GM12878 (cell line): ENCODE data around the gene CHST15.

Source experiments
- POLR2A ChIP-seq: IDR thresholded peaks from 2 replicates; pipeline ENCODE4 v1.6.1; 2011; ENCODE audit warnings: low read depth, mild to moderate bottlenecking, low read length
- POLR2AphosphoS5 ChIP-seq: IDR thresholded peaks from 2 replicates; pipeline ENCODE4 v1.6.1; 2011; ENCODE audit warnings: mild to moderate bottlenecking, low read length, inconsistent platforms
- ZSCAN29 ChIP-seq: fragments of 450-650 bp; IDR thresholded peaks from 2 replicates; pipeline ENCODE4 v1.6.1; 2017; ENCODE audit warnings: mild to moderate bottlenecking, moderate library complexity
- TF ChIP-seq, protein P1 (sequence below), 3 experiments: IDR thresholded peaks in 2 of 3; conservative IDR thresholded peaks in 1 of 3; 2 replicates each; pipeline ENCODE4 v1.5.1; 2011; ENCODE audit warnings: low read depth in 3 of 3, low read length in 3 of 3, mild to moderate bottlenecking in 3 of 3, control low read depth in 2 of 3, moderate library complexity in 2 of 3, inconsistent platforms in 1 of 3, mixed read lengths in 1 of 3; ENCODE audit not compliant: control insufficient read depth in 2 of 3, insufficient read depth in 1 of 3; ENCODE audit errors: extremely low read depth in 1 of 3

DNA sequence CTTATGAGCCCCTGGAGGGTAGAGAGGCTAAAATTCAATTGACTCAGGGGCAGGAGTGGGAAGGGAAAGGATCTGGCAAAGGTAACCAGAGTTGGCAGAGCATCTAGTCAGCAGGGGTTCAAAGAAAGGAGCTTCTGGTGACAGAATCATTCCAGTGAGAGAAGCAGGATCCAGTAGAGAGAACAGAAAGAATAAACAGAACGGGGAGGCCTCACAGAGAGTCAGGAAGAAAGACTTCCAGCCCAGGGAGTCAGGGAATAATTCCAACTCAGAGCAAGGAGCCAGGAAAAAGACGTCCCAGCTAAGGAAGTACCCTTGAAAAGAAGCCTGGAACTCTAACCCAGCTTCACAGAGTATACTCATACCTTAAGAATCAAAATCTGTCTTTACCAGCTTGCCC lies 135.2 kb downstream of the CHST15 start:
- TF ChIP-seq ZSCAN29 = no peak
- TF ChIP-seq POLR2A = no peak
- TF ChIP-seq, protein P1, sequence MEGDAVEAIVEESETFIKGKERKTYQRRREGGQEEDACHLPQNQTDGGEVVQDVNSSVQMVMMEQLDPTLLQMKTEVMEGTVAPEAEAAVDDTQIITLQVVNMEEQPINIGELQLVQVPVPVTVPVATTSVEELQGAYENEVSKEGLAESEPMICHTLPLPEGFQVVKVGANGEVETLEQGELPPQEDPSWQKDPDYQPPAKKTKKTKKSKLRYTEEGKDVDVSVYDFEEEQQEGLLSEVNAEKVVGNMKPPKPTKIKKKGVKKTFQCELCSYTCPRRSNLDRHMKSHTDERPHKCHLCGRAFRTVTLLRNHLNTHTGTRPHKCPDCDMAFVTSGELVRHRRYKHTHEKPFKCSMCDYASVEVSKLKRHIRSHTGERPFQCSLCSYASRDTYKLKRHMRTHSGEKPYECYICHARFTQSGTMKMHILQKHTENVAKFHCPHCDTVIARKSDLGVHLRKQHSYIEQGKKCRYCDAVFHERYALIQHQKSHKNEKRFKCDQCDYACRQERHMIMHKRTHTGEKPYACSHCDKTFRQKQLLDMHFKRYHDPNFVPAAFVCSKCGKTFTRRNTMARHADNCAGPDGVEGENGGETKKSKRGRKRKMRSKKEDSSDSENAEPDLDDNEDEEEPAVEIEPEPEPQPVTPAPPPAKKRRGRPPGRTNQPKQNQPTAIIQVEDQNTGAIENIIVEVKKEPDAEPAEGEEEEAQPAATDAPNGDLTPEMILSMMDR (IDR thresholded peaks at IDR 0.05 in 2 of 3, conservative IDR thresholded peaks at IDR 0.05 in 1 of 3; ENCODE audit: control insufficient read depth in 2 of 3, extremely low read depth in 1 of 3, insufficient read depth in 1 of 3, low read depth in 3 of 3, low read length in 3 of 3) = no peak
- no peak for TF ChIP-seq POLR2AphosphoS5
